Loucy (cell line): ENCODE measurements around the gene EFCAB5.

ENCODE experiments used
- H2AFZ ChIP-seq: fragments of 200-600 bp; sonication (generic); 2 replicates; pipeline ENCODE4 v1.6.0; 2016; ENCODE audit warnings: antibody characterized with exemption, mild to moderate bottlenecking, low read length, moderate library complexity
- H3F3A ChIP-seq: fragments of 200-600 bp; 2 replicates; pipeline ENCODE4 v1.6.0; 2016; ENCODE audit warnings: antibody characterized with exemption, low read depth, mild to moderate bottlenecking
- H3K27me3 ChIP-seq: fragments of 200-600 bp; sonication (generic); 2 replicates; pipeline ENCODE4 v1.6.1; 2014; ENCODE audit warnings: low read length, mild to moderate bottlenecking; ENCODE audit not compliant: insufficient read depth, poor library complexity, severe bottlenecking
- H3K36me3 ChIP-seq: fragments of 200-600 bp; sonication (generic); 2 replicates; pipeline ENCODE4 v1.6.1; 2016; ENCODE audit warnings: low read length; ENCODE audit not compliant: insufficient read depth
- H3K4me1 ChIP-seq: fragments of 200-600 bp; sonication (generic); 2 replicates; pipeline ENCODE4 v1.5.1; 2014; ENCODE audit warnings: low read length, mild to moderate bottlenecking; ENCODE audit not compliant: insufficient read depth, poor library complexity, severe bottlenecking
- H3K4me2 ChIP-seq: fragments of 200-600 bp; sonication (generic); 2 replicates; pipeline ENCODE4 v1.6.0; 2014; ENCODE audit warnings: antibody characterized with exemption, low read length, low read depth, mild to moderate bottlenecking; ENCODE audit not compliant: poor library complexity, severe bottlenecking
- H3K4me3 ChIP-seq: fragments of 200-600 bp; sonication (generic); 2 replicates; pipeline ENCODE4 v1.5.1; 2014; ENCODE audit warnings: low read length, mild to moderate bottlenecking, mixed read lengths; ENCODE audit not compliant: poor library complexity, severe bottlenecking
- H3K79me2 ChIP-seq: fragments of 200-600 bp; sonication (generic); 2 replicates; pipeline ENCODE4 v1.6.1; 2014; ENCODE audit warnings: low read length; ENCODE audit not compliant: insufficient read depth
- H3K9ac ChIP-seq: fragments of 200-600 bp; sonication (generic); 2 replicates; pipeline ENCODE4 v1.6.0; 2014; ENCODE audit warnings: mild to moderate bottlenecking, low read depth, low read length, moderate library complexity; ENCODE audit not compliant: poor library complexity, severe bottlenecking
- H3K9me2 ChIP-seq: fragments of 200-600 bp; sonication (generic); replicated peaks from 2 replicates; pipeline ENCODE4 v1.6.1; 2016; ENCODE audit warnings: low read depth, low read length, mixed read lengths
- H3K9me3 ChIP-seq: fragments of 200-600 bp; sonication (generic); 2 replicates; pipeline ENCODE4 v1.6.1; 2014; ENCODE audit warnings: mild to moderate bottlenecking, antibody characterized with exemption, low read length, low read depth; ENCODE audit not compliant: insufficient read depth
- H4K20me1 ChIP-seq: fragments of 200-600 bp; sonication (generic); 2 replicates; pipeline ENCODE4 v1.6.0; 2014; ENCODE audit warnings: antibody characterized with exemption, low read length, mild to moderate bottlenecking; ENCODE audit not compliant: insufficient read depth, poor library complexity, severe bottlenecking
- EZH2phosphoT487 ChIP-seq: fragments of 200-600 bp; IDR thresholded peaks from 2 replicates; pipeline ENCODE4 v1.6.1; 2018; ENCODE audit warnings: antibody characterized with exemption, mild to moderate bottlenecking, moderate library complexity, borderline replicate concordance
- TF ChIP-seq, protein P1 (sequence below): fragments of 200-600 bp; sonication (generic); conservative IDR thresholded peaks from 2 replicates; pipeline ENCODE4 v1.5.1; 2014; ENCODE audit warnings: mild to moderate bottlenecking, antibody characterized with exemption, low read length

The EFCAB5 gene

DNA sequence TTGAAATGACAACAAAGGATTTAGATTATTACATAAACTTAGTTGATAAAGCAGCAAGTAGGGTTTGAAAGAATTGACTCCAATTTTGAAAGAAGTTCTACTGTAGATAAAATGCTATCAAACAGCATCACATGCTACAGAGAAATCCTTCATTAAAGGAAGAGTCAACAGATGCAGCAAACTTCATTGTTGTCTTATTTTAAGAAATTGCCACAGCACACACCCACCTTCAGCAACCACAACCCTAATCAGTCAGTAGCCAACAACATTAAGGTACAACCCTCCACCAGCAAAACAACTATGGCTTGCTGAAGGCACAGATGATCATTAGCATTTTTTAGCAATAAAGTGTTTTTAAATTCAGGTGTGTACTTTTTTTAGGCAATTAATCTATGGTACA lies 100.1 kb downstream of the EFCAB5 start:
- H3K79me2 ChIP-seq, result no peaks in the 10 kb centered on the region
- no peaks in the 10 kb centered on the region for H3K27me3 ChIP-seq
- H2AFZ ChIP-seq, result no peak overlapping the region
- no peaks in the 10 kb centered on the region for H3K36me3 ChIP-seq
- no peak overlapping the region for H3K9ac ChIP-seq
- H3K4me3 ChIP-seq, result no peak overlapping the region
- no peaks in the 10 kb centered on the region for H3K9me2 ChIP-seq
- H4K20me1 ChIP-seq, result no peaks in the 10 kb centered on the region
- H3F3A ChIP-seq, result no peaks in the 10 kb centered on the region
- H3K4me2 ChIP-seq, result no peak overlapping the region
- H3K4me1 ChIP-seq, result no peaks in the 10 kb centered on the region
- no peak for TF ChIP-seq EZH2phosphoT487
- TF ChIP-seq, protein P1, sequence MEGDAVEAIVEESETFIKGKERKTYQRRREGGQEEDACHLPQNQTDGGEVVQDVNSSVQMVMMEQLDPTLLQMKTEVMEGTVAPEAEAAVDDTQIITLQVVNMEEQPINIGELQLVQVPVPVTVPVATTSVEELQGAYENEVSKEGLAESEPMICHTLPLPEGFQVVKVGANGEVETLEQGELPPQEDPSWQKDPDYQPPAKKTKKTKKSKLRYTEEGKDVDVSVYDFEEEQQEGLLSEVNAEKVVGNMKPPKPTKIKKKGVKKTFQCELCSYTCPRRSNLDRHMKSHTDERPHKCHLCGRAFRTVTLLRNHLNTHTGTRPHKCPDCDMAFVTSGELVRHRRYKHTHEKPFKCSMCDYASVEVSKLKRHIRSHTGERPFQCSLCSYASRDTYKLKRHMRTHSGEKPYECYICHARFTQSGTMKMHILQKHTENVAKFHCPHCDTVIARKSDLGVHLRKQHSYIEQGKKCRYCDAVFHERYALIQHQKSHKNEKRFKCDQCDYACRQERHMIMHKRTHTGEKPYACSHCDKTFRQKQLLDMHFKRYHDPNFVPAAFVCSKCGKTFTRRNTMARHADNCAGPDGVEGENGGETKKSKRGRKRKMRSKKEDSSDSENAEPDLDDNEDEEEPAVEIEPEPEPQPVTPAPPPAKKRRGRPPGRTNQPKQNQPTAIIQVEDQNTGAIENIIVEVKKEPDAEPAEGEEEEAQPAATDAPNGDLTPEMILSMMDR, result no peak
- H3K9me3 ChIP-seq, result no peaks in the 10 kb centered on the region

- TF ChIP-seq, protein P1, result no peak
- no peak for TF ChIP-seq EZH2phosphoT487
- H3K4me2 ChIP-seq, result no peak overlapping the region
- no peaks in the 10 kb centered on the region for H3K9me2 ChIP-seq
- no peak overlapping the region for H3K9ac ChIP-seq
- no peaks in the 10 kb centered on the region for H4K20me1 ChIP-seq
- H3K4me1 ChIP-seq, result no peaks in the 10 kb centered on the region
- H3F3A ChIP-seq, result no peaks in the 10 kb centered on the region
- peaks cover 13% of the 10 kb centered on the region for H3K9me3 ChIP-seq
- no peak overlapping the region for H3K4me3 ChIP-seq
- no peak overlapping the region for H2AFZ ChIP-seq
- no peaks in the 10 kb centered on the region for H3K79me2 ChIP-seq
- no peaks in the 10 kb centered on the region for H3K27me3 ChIP-seq
- no peaks in the 10 kb centered on the region for H3K36me3 ChIP-seq
Observed at GRCh38 chr17:30062372-30062771, 120.9 kb downstream of the EFCAB5 start.

DNA sequence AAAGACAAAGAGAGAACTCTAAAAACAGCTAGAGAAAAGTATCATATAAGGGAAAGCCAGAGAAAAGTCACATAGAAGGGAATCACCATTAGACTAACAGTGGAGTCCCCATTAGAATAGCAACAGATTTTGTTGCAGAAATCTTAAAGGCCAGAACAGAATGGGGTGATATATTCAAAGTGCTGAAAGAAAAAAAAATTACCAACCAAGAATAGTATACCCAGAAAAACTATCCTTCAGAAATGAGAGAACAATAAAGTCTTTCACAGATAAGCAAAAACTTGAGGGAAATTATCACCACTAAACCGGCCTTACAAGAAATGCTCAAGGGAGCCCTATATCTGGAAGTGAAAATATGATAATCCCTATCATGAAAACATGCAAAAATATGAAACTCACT lies 123.3 kb downstream of the EFCAB5 start:
- Histone ChIP-seq H3K9me2 (no peaks in the 10 kb centered on the region), H3K79me2 (no peaks in the 10 kb centered on the region), H3K9me3 (peaks cover 13% of the 10 kb centered on the region), H3F3A (no peaks in the 10 kb centered on the region), H2AFZ (no peak overlapping the region), H3K27me3 (no peaks in the 10 kb centered on the region), H3K9ac (no peak overlapping the region), H3K4me1 (no peaks in the 10 kb centered on the region), H3K4me2 (no peak overlapping the region), H3K36me3 (no peaks in the 10 kb centered on the region), H4K20me1 (no peaks in the 10 kb centered on the region), H3K4me3 (no peak overlapping the region)
- TF ChIP-seq, protein P1, result no peak
- no peak for TF ChIP-seq EZH2phosphoT487
